Measurements from ENCODE around the gene CPXM1.

Gene CPXM1

DNA sequence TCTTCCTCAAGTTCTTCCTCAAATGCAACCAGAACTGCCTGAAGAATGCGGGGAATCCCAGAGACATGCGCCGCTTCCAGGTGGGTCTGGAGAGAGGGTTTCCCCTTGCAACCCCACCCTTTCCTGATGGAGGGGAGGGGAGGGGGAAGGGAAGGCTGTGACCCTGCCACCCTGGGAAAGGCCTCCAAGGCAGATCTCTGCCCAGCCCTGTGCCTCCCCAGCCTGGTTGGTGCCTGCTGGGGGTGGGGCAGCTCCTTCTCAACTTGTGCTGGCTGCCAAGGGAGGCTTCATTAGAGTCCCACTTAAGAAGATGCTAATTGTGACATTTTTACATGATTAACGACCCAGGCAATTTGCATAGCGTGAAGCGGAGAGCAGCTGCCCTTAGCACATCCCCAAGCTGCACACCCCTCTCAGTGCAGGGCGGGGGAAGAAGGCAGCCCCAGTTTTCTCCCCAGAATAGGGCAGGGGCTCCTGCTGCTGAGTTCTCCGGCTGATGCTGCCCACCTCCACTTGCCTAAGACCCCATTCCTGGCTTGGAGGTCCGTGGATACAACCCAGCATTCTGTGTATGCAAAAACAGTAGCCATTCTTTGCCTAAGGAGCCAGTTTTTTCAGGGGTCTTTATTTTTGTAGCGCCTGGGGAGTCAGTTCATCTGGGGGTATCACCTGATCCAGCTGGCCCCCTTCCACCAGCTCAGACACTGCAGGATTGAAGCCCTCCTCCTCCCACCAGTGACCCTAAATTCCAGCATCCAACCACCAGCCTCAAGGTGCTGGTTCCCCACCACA lies 51.7 kb downstream of the CPXM1 start:
- DNase-seq (ENCODE audit: low read depth), result no peak

DNA sequence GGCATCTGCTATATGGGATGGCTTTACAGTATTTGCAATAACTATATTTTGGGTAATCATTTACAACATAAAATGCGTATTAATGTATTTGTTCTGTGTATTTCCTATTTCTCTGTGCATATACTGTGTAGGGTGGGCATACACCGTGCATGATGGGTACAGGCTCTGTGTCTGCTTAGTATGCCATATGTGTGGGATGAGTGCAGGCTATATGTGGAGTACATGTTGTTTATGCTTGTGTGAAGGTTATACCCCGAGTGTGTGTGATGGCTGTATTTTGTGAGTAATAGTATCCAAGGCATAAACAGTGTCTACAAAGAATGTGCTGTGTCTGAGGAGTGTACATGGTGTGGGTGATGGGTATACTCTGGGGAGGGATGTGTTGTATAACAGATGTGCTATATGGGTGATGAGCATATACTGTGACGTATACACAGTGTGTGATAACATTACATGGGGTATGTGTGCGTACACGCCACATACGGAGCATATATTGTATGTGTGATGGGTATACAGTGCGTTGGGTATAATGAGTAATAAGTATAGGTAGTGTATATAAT lies 52.7 kb downstream of the CPXM1 start:
- no peak for DNase-seq (ENCODE audit: low read depth)

DNA sequence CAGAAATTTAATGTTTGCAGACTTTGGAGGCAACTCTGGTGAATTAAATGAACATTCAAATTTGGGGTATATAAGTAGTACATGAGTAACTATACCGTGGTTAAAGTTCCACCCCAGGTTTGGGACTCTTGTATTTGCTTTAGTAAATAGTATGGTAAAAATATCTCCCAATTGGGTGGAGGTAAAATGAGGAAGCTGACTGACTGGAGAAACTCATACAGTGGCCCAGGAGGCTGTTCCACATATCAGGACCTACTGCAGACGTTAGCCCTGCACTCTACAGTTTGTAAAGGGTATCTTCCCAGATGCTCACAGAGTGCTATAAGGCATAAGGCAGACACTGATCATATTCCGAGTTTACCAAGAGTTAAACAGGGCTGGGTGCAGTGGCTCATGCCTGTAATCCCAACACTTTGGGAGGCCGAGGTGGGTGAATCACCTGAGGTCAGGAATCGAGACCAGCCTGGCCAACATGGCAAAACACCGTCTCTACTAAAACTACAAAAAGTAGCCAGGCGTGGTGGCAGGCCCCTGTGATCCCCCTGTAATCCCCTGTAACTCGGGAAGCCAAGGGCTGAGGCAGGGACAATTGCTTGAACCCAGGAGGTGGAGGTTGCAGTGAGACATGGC lies 53.7 kb downstream of the CPXM1 start:
- DNase-seq (ENCODE audit: low read depth), result no peak

DNA sequence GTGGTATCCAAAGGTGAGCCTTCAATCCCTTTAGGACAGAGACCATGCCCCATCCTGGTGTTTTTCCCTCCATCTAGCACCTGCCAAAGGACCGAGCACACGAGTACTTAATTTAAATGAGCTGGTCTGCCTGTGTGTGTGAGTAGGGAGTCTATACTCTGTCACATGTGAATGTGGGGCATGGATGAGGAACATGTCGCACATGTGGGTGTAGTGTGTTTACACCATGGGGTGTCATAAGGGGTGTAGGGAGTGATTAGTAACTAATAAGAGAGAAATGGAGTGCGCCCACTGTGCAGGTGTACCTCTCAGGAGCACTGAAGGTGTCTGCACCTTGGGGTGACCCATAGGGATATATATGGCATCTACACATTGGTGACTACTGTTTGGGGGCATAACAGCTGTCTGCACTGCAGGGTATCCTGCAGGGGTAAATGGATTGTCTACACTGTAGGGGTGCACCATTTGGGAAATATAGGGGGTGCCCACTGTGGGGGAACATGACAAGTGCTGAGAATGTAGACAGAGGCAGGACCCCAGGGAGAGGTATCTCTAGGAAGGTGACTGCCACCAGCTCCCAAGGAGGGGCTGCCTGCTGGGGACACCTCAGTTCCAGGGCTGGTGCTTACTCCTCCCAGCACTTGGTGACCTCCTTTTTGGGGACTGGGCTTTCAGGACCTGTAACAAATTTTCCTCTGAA lies 54.3 kb downstream of the CPXM1 start:
- no peak for DNase-seq (ENCODE audit: low read depth)

DNA sequence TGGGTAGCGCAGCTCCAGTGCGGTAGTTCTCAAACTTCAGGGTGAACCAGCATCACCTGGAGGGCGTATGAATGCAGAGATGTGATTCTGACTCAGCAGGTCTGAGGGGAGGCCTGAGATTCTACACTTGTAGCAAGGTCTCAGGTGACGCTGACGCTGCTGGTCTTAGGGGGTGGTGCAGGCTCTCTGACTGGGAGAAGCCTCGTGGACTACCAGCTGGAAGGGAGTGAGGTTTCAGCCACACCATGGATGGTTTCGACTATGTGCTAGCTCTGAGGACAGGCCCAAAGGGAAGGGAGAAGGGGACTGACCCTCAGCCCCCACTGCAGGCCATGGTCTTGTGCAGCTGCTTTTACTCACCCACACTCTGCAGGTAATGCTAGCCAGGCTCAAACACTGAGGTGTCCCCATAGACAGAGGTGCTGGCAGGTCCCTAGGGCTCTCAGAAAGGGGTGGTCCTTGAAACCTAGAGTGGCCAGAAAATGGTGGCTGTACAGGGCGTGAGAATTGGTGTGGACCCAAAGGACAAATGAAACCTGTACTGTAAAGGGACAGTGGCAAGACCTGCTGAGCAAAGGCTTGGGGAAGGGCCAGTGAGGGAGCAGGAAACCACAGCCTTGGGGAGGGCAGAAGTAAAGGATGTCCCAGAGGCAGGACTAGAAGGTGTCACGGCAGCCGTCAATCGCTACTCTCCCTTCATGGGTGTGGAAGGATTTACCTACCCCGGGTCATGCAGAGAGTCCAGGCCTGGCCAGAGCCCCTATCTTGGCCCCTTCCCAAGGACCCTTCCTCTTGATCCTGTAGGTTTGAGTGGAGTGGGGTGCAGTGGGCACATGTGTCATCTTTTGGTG lies 55.1 kb downstream of the CPXM1 start:
- DNase-seq (ENCODE audit: low read depth), result no peak
